GM23248 (cell line): ENCODE results near the gene TCTN3.

Experiments
- EZH2 ChIP-seq: fragments of 200-600 bp; sonication (generic); IDR thresholded peaks from 2 replicates; pipeline ENCODE4 v1.6.1; 2018; ENCODE audit warnings: antibody characterized with exemption, mild to moderate bottlenecking; ENCODE audit not compliant: insufficient read depth, poor library complexity, severe bottlenecking
- EZH2phosphoT487 ChIP-seq: fragments of 200-600 bp; sonication (generic); IDR thresholded peaks from 2 replicates; pipeline ENCODE4 v1.6.1; 2018; ENCODE audit warnings: antibody characterized with exemption, moderate library complexity, mild to moderate bottlenecking, low read depth; ENCODE audit not compliant: insufficient read depth

GRCh38 chr10:95706990-95707389 is 13.3 kb upstream of the TCTN3 start:
- TF ChIP-seq EZH2: no peak
- TF ChIP-seq EZH2phosphoT487: no peak
